ENCODE measurements around the gene PARP1.

The PARP1 gene

DNA sequence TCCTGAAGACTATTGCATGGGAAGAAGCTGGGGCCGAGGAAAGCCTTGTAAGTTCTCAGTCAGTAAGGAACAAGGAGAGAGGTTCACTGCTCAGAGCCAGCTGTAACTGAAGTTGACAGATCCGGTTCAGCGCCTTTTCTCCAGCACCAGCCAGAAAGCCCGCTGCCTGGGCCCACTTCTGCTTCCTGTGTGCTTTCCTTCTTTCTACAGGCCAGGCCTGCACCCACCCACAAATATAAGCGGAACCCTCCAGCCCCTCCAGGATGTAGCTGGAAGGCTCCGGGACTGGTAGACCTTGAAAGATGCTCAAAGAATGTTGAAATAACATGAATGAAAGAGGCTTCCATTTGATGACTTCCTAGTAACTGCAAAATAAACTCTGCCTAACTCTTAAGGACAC, 38.8 kb downstream of the PARP1 start:
- DNase-seq = no peak
- H3K36me3 ChIP-seq (ENCODE audit: control insufficient read depth, insufficient read depth, low read length) = peaks cover 95% of the 10 kb centered on the region
- no peak overlapping the region for H3K4me3 ChIP-seq (ENCODE audit: insufficient read depth, low read depth, low read length, poor library complexity, severe bottlenecking)
- no peak overlapping the region for H3K27ac ChIP-seq (ENCODE audit: insufficient read depth, low read length, poor library complexity, severe bottlenecking)
- H3K27me3 ChIP-seq (replicated peaks; ENCODE audit: control insufficient read depth, insufficient read depth, low read length, poor library complexity, severe bottlenecking) = no peaks in the 10 kb centered on the region
- H3K9me3 ChIP-seq (ENCODE audit: control insufficient read depth, low read length) = no peaks in the 10 kb centered on the region
- no peaks in the 10 kb centered on the region for H3K4me1 ChIP-seq (ENCODE audit: control insufficient read depth, insufficient read depth, low read length, poor library complexity, severe bottlenecking)

DNA sequence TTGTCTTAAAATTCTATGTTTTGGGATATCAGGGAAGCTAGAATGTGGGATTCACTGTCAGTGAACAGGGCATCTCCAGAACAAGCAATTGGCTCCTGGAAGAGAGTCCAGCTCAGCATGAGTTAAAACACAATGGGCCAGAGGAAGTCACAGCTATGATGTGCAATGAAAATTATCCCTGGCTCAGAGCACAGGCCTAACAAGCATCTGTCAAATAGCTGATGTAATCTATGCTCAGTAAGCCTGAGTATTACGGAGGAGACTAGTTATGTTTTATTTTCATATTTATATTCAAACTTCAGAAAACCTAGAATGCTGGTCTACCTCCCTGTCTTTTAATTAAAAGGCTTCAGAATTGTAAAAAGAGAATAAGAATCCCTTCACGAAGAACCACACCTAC, 41.6 kb downstream of the PARP1 start:
- H3K27ac ChIP-seq (ENCODE audit: insufficient read depth, low read length, poor library complexity, severe bottlenecking) = no peak overlapping the region
- no peaks in the 10 kb centered on the region for H3K9me3 ChIP-seq (ENCODE audit: control insufficient read depth, low read length)
- H3K36me3 ChIP-seq (ENCODE audit: control insufficient read depth, insufficient read depth, low read length) = peaks cover 94% of the 10 kb centered on the region
- H3K27me3 ChIP-seq (replicated peaks; ENCODE audit: control insufficient read depth, insufficient read depth, low read length, poor library complexity, severe bottlenecking) = no peaks in the 10 kb centered on the region
- no peak for DNase-seq
- H3K4me1 ChIP-seq (ENCODE audit: control insufficient read depth, insufficient read depth, low read length, poor library complexity, severe bottlenecking) = no peaks in the 10 kb centered on the region
- no peak overlapping the region for H3K4me3 ChIP-seq (ENCODE audit: insufficient read depth, low read depth, low read length, poor library complexity, severe bottlenecking)

DNA sequence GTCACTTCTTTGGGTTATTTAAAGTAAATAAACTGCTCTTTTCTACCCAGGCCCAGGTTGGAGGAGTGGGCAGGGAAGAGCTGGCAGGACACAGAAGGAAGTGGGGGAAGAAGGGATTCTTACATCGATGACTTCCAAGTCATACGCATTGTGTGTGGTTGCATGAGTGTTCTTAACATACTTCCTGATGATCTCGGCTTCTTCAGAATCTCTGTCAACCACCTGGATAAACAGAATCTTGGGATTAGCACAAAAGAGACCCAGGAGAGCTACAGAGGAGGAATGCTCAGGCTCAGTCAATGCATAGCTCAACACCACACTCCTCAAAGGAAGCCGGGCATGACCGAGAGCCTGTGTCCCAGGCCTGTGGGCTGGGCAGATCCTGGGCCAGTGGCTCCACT, 42.1 kb downstream of the PARP1 start:
- no peak for DNase-seq
- Histone ChIP-seq H3K4me3 (ENCODE audit: insufficient read depth, low read depth, low read length, poor library complexity, severe bottlenecking) (no peak overlapping the region), H3K27me3 (replicated peaks; ENCODE audit: control insufficient read depth, insufficient read depth, low read length, poor library complexity, severe bottlenecking) (no peaks in the 10 kb centered on the region), H3K27ac (ENCODE audit: insufficient read depth, low read length, poor library complexity, severe bottlenecking) (no peak overlapping the region), H3K36me3 (ENCODE audit: control insufficient read depth, insufficient read depth, low read length) (peaks cover 93% of the 10 kb centered on the region), H3K9me3 (ENCODE audit: control insufficient read depth, low read length) (no peaks in the 10 kb centered on the region), H3K4me1 (ENCODE audit: control insufficient read depth, insufficient read depth, low read length, poor library complexity, severe bottlenecking) (no peaks in the 10 kb centered on the region)

- Histone ChIP-seq H3K27me3 (replicated peaks; ENCODE audit: control insufficient read depth, insufficient read depth, low read length, poor library complexity, severe bottlenecking) (no peaks in the 10 kb centered on the region), H3K4me1 (ENCODE audit: control insufficient read depth, insufficient read depth, low read length, poor library complexity, severe bottlenecking) (no peaks in the 10 kb centered on the region), H3K4me3 (ENCODE audit: insufficient read depth, low read depth, low read length, poor library complexity, severe bottlenecking) (no peak overlapping the region), H3K9me3 (ENCODE audit: control insufficient read depth, low read length) (no peaks in the 10 kb centered on the region), H3K36me3 (ENCODE audit: control insufficient read depth, insufficient read depth, low read length) (peaks cover 92% of the 10 kb centered on the region), H3K27ac (ENCODE audit: insufficient read depth, low read length, poor library complexity, severe bottlenecking) (no peak overlapping the region)
- no peak for DNase-seq
These were observed 42.9 kb downstream of the PARP1 start for GRCh38 chr1:226364901-226365565.

GRCh38 chr1:226364514-226364899, 43.4 kb downstream of the PARP1 start:
- Histone ChIP-seq H3K27me3 (replicated peaks; ENCODE audit: control insufficient read depth, insufficient read depth, low read length, poor library complexity, severe bottlenecking) (no peaks in the 10 kb centered on the region), H3K36me3 (ENCODE audit: control insufficient read depth, insufficient read depth, low read length) (peaks cover 96% of the 10 kb centered on the region), H3K9me3 (ENCODE audit: control insufficient read depth, low read length) (no peaks in the 10 kb centered on the region), H3K4me1 (ENCODE audit: control insufficient read depth, insufficient read depth, low read length, poor library complexity, severe bottlenecking) (no peaks in the 10 kb centered on the region), H3K27ac (ENCODE audit: insufficient read depth, low read length, poor library complexity, severe bottlenecking) (no peak overlapping the region), H3K4me3 (ENCODE audit: insufficient read depth, low read depth, low read length, poor library complexity, severe bottlenecking) (no peak overlapping the region)
- DNase-seq = no peak

DNA sequence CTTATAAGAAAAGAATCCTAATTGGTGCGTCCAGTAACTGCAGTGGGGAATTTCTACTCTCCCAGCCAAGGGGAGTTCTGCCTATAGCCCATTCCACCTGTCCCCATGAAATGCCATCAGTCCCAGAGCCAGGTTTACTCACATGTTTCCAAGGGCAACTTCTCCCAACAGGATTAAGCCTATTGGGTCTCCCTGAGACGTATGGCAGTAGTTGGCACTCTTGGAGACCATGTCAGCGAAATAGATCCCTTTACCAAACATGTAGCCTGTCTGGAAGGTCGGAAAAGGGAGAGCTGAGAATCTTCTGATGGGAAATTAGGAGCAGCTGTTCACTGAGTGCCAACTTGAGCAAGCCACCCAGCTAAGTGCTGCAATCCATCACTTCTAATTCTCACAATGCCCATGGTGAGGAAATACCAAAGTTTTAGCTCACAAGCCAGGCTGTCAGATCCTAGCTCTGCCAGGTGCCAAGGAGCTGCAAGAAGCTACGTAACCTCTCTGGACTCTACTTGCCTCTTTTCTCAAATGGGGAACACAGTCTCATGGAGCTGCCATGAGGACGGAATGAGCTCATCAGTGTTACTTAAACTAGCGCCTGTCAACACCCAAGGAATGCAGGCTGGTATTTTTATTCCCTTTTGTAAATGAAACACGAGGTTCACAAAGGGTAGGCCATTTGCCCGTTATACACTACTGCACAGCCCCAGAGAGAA, 43.9 kb downstream of the PARP1 start:
- DNase-seq = no peak
- Histone ChIP-seq H3K36me3 (ENCODE audit: control insufficient read depth, insufficient read depth, low read length) (peaks cover 92% of the 10 kb centered on the region), H3K4me1 (ENCODE audit: control insufficient read depth, insufficient read depth, low read length, poor library complexity, severe bottlenecking) (no peaks in the 10 kb centered on the region), H3K4me3 (ENCODE audit: insufficient read depth, low read depth, low read length, poor library complexity, severe bottlenecking) (no peak overlapping the region), H3K27ac (ENCODE audit: insufficient read depth, low read length, poor library complexity, severe bottlenecking) (no peak overlapping the region), H3K27me3 (replicated peaks; ENCODE audit: control insufficient read depth, insufficient read depth, low read length, poor library complexity, severe bottlenecking) (no peaks in the 10 kb centered on the region), H3K9me3 (ENCODE audit: control insufficient read depth, low read length) (no peaks in the 10 kb centered on the region)

GRCh38 chr1:226362891-226363447, 44.9 kb downstream of the PARP1 start:
- H3K27ac ChIP-seq (ENCODE audit: insufficient read depth, low read length, poor library complexity, severe bottlenecking) = no peak overlapping the region
- peaks cover 85% of the 10 kb centered on the region for H3K36me3 ChIP-seq (ENCODE audit: control insufficient read depth, insufficient read depth, low read length)
- no peaks in the 10 kb centered on the region for H3K9me3 ChIP-seq (ENCODE audit: control insufficient read depth, low read length)
- no peak for DNase-seq
- no peaks in the 10 kb centered on the region for H3K27me3 ChIP-seq (replicated peaks; ENCODE audit: control insufficient read depth, insufficient read depth, low read length, poor library complexity, severe bottlenecking)
- H3K4me3 ChIP-seq (ENCODE audit: insufficient read depth, low read depth, low read length, poor library complexity, severe bottlenecking) = no peak overlapping the region
- H3K4me1 ChIP-seq (ENCODE audit: control insufficient read depth, insufficient read depth, low read length, poor library complexity, severe bottlenecking) = no peaks in the 10 kb centered on the region

DNA sequence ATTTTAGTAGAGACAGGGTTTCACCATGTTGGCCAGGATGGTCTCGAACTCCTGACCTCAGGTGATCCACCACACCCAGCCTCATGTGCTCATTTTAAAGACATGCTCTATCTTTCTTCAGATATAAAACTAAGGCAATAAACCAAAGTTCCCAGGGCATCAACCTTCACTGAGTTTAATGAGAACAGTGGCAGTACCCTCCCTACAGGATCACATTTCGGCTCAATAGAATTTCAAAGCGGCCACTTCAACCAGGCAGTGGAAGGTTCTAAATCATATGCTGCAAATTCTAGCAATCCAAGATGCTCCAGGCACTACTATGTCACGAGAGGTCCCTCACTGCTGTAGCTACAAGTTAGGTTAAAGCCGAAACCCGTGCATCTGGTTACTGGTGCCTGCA, 45.5 kb downstream of the PARP1 start:
- Histone ChIP-seq H3K4me3 (ENCODE audit: insufficient read depth, low read depth, low read length, poor library complexity, severe bottlenecking) (no peak overlapping the region), H3K9me3 (ENCODE audit: control insufficient read depth, low read length) (no peaks in the 10 kb centered on the region), H3K27me3 (replicated peaks; ENCODE audit: control insufficient read depth, insufficient read depth, low read length, poor library complexity, severe bottlenecking) (no peaks in the 10 kb centered on the region), H3K27ac (ENCODE audit: insufficient read depth, low read length, poor library complexity, severe bottlenecking) (no peak overlapping the region), H3K4me1 (ENCODE audit: control insufficient read depth, insufficient read depth, low read length, poor library complexity, severe bottlenecking) (no peaks in the 10 kb centered on the region), H3K36me3 (ENCODE audit: control insufficient read depth, insufficient read depth, low read length) (peaks cover 85% of the 10 kb centered on the region)
- no peak for DNase-seq

DNA sequence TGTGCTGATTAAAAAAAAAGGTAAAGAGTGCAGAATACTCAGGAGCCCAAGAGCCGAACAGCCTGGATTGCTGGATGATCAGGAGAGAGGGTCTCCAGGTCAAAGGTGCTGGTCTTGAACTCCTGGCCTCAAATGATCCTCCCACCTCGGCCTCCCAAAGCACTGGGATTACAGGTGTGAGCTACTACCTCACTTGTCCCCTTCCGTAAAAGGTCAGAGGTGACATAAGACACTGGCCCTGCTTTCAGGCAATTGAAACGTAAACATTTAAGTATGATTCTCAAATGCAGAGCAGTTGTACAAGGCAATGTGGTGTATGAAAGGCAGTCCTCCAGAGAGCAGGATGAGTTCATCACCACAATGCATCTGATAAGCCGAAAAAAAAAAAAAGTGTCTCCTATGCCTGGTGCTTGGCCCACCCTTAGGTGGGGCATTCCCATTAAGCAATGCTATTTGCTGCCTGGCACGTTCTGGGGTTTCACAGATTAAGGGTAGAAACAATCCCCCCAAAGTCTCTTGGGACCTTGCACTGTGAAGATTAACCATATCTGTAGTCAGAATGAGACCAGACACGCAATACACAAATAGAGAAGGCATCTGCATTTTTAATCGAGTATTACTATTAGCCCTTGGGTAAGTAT, 47.7 kb downstream of the PARP1 start:
- Histone ChIP-seq H3K36me3 (ENCODE audit: control insufficient read depth, insufficient read depth, low read length) (peaks cover 65% of the 10 kb centered on the region), H3K27me3 (replicated peaks; ENCODE audit: control insufficient read depth, insufficient read depth, low read length, poor library complexity, severe bottlenecking) (no peaks in the 10 kb centered on the region), H3K27ac (ENCODE audit: insufficient read depth, low read length, poor library complexity, severe bottlenecking) (no peak overlapping the region), H3K4me1 (ENCODE audit: control insufficient read depth, insufficient read depth, low read length, poor library complexity, severe bottlenecking) (no peaks in the 10 kb centered on the region), H3K4me3 (ENCODE audit: insufficient read depth, low read depth, low read length, poor library complexity, severe bottlenecking) (no peak overlapping the region), H3K9me3 (ENCODE audit: control insufficient read depth, low read length) (no peaks in the 10 kb centered on the region)
- no peak for DNase-seq

GRCh38 chr1:226357416-226357815, 50.5 kb downstream of the PARP1 start:
- Histone ChIP-seq H3K4me3 (ENCODE audit: insufficient read depth, low read depth, low read length, poor library complexity, severe bottlenecking) (no peak overlapping the region), H3K4me1 (ENCODE audit: control insufficient read depth, insufficient read depth, low read length, poor library complexity, severe bottlenecking) (no peaks in the 10 kb centered on the region), H3K27me3 (replicated peaks; ENCODE audit: control insufficient read depth, insufficient read depth, low read length, poor library complexity, severe bottlenecking) (no peaks in the 10 kb centered on the region), H3K27ac (ENCODE audit: insufficient read depth, low read length, poor library complexity, severe bottlenecking) (no peak overlapping the region), H3K36me3 (ENCODE audit: control insufficient read depth, insufficient read depth, low read length) (peaks cover 37% of the 10 kb centered on the region), H3K9me3 (ENCODE audit: control insufficient read depth, low read length) (no peaks in the 10 kb centered on the region)
- no peak for DNase-seq
